22Rv1 (cell line): ENCODE results near the gene ZNF556.
"Not testable (repeated sequence)": the region's sequence is repeated elsewhere in the genome, so short reads cannot be mapped to it uniquely, and the experiment has no call there.

Experiments
- ZFX ChIP-seq: fragments of 450-650 bp; IDR thresholded peaks from 2 replicates; pipeline ENCODE4 v1.6.1; 2017; ENCODE audit warnings: antibody characterized with exemption, borderline replicate concordance
- TF ChIP-seq, protein P1 (sequence below): fragments of 450-650 bp; IDR thresholded peaks from 2 replicates; pipeline ENCODE4 v1.5.1; 2017; ENCODE audit warnings: mild to moderate bottlenecking

GRCh38 chr19:2903326-2903725 is 36.2 kb downstream of the ZNF556 start:
- TF ChIP-seq, protein P1, sequence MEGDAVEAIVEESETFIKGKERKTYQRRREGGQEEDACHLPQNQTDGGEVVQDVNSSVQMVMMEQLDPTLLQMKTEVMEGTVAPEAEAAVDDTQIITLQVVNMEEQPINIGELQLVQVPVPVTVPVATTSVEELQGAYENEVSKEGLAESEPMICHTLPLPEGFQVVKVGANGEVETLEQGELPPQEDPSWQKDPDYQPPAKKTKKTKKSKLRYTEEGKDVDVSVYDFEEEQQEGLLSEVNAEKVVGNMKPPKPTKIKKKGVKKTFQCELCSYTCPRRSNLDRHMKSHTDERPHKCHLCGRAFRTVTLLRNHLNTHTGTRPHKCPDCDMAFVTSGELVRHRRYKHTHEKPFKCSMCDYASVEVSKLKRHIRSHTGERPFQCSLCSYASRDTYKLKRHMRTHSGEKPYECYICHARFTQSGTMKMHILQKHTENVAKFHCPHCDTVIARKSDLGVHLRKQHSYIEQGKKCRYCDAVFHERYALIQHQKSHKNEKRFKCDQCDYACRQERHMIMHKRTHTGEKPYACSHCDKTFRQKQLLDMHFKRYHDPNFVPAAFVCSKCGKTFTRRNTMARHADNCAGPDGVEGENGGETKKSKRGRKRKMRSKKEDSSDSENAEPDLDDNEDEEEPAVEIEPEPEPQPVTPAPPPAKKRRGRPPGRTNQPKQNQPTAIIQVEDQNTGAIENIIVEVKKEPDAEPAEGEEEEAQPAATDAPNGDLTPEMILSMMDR, result not testable (repeated sequence)
- TF ChIP-seq ZFX, result not testable (repeated sequence)
